Ovary (tissue), 9 donors: Measurements from ENCODE around the gene TARS2. TPM values are rescaled to one million over a fixed set of nuclear protein-coding genes. Genes with fewer than 3 reads are reported as not detected.

ENCODE experiments used
- DNase-seq, 5 donors: peaks; one replicate each; pipeline ENCODE4 v3.0.0-alpha.2; 2019 to 2020
- H3K27ac ChIP-seq, 2 donors: fragments of 200-600 bp; one replicate each; pipeline versions ENCODE4 v1.5.1 to v1.8.0; 2019 to 2022
- H3K27me3 ChIP-seq: fragments of 200-600 bp; one replicate; pipeline ENCODE4 v1.8.0; 2022
- H3K36me3 ChIP-seq: fragments of 200-600 bp; sonication (generic); one replicate; pipeline ENCODE4 v1.5.1; 2019
- H3K4me1 ChIP-seq: one replicate; pipeline ENCODE4 v1.8.1; 2013; ENCODE audit warnings: mild to moderate bottlenecking, moderate library complexity; ENCODE audit not compliant: insufficient read depth
- H3K4me3 ChIP-seq: fragments of 200-600 bp; sonication (generic); one replicate; pipeline ENCODE4 v1.5.1; 2017
- H3K9me3 ChIP-seq, 2 donors: fragments of 200-600 bp in 1 of 2; sonication (generic) in 1 of 2; one replicate each; pipeline versions ENCODE4 v1.5.1 to v1.8.1; 2013 to 2019; ENCODE audit warnings: mild to moderate bottlenecking in 1 of 2, moderate library complexity in 1 of 2
- CTCF ChIP-seq, 3 donors: fragments of 450-650 bp in 2 of 3; fragments of 200-600 bp in 1 of 3; IDR thresholded peaks; one replicate each; pipeline versions ENCODE4 v1.5.1 to v1.8.0; 2016 to 2022; ENCODE audit warnings: antibody characterized with exemption in 3 of 3, mild to moderate bottlenecking in 1 of 3
- EP300 ChIP-seq: sonication (generic); formaldehyde crosslinking; IDR thresholded peaks from one replicate; pipeline ENCODE4 v1.6.1; 2017; ENCODE audit warnings: antibody characterized with exemption
- POLR2A ChIP-seq: fragments of 450-650 bp; IDR thresholded peaks from one replicate; pipeline ENCODE4 v1.6.1; 2017; ENCODE audit warnings: antibody characterized with exemption, mild to moderate bottlenecking, moderate library complexity
- WGBS, 3 donors: extraction: QIAGEN DNeasy Blood & Tissue Kit in 1 of 3; methylation state at CpG; one replicate each; pipeline versions ENCODE4 v1.1.5 to v1.1.7; 2013 to 2017; 5-methylcytosine and 5-hydroxymethylcytosine counted together
- intact Hi-C, 4 donors: fragments of 100-400 bp; cut with DNase I; formaldehyde crosslinking; loops; one replicate each; pipeline versions ENCODE4 v1.11.0 to v1.15.1; 2022 to 2023
- polyA plus RNA-seq, 2 donors: library from polyadenylated mRNA; stranded (reverse); fragments of 200-250 nt in 1 of 2; fragments of 350-450 nt in 1 of 2; fragmentation: Illumina TruSeq in 1 of 2; extraction: RNeasy Lipid Tissue Mini Kit (QIAGEN cat#74804) in 1 of 2; gene quantifications; one replicate each; pipeline ENCODE4 v1.2.3, GENCODE V29; 2013 to 2014
- total RNA-seq, 7 donors: library from RNA; depleted of rRNA in 2 of 7; stranded (reverse); fragments of >200 nt in 2 of 7; fragmentation: NEBNext Ultra II Directional in 3 of 7; extraction: Animal tissue kit (Norgen Biotek cat#: 25700) in 3 of 7; gene quantifications; one replicate each; pipeline versions ENCODE4 v1.1.0 to v1.2.4, GENCODE V29; 2016 to 2023
- donor health status: DM: no; HTN: no; CAD: no; lungs with moderate emphysema.
- donor health status: DM: no; HTN: no; CAD: no.
- donor health status: Bipolar disorder and iron deficiency.
- donor health status: DM: yes; HTN: yes; CAD: no.
- donor health status: DM: no; HTN: no; CAD: no.
- donor health status: DM: yes; HTN: yes; CAD: no.

TARS2 gene
- total and polyA plus RNA-seq, 9 donors = 8.0 to 24.3 (median 17.2) TPM

GRCh38 chr1:150536836-150537731 is 49.9 kb downstream of the TARS2 start:
- Histone ChIP-seq H3K4me3 (no peak overlapping the region), H3K36me3 (no peaks in the 10 kb centered on the region), H3K9me3 (no peaks in the 10 kb centered on the region), H3K27me3 (no peaks in the 10 kb centered on the region), H3K4me1 (no peaks in the 10 kb centered on the region), H3K27ac (no peak overlapping the region)
- no peak for DNase-seq
- intact Hi-C loops = loop anchor here in 1 of 4 donors (10.0 kb wide), 1 partner anchor 72 kb away; no protein-coding TSS in a partner anchor
- 90 to 94% (median 93%) methylated on average over 12 of the region's 12 CpGs for WGBS, 3 donors
- TF ChIP-seq POLR2A = no peak
- no peak for TF ChIP-seq EP300
- no peak for TF ChIP-seq CTCF (IDR thresholded peaks at IDR 0.05)

- Histone ChIP-seq H3K27me3 (no peaks in the 10 kb centered on the region), H3K36me3 (no peaks in the 10 kb centered on the region), H3K27ac (no peak overlapping the region), H3K4me1 (no peaks in the 10 kb centered on the region), H3K9me3 (no peaks in the 10 kb centered on the region), H3K4me3 (no peak overlapping the region)
- TF ChIP-seq POLR2A (no peak), CTCF (IDR thresholded peaks at IDR 0.05) (no peak), EP300 (no peak)
- intact Hi-C loops = loop anchor here in 1 of 4 donors (10.0 kb wide), 1 partner anchor 73 kb away; no protein-coding TSS in a partner anchor
- 51 to 68% (median 60%) methylated on average over 17 of the region's 17 CpGs for WGBS, 3 donors
- DNase-seq = no peak
Observed at GRCh38 chr1:150537732-150538684, 50.8 kb downstream of the TARS2 start.

- Histone ChIP-seq H3K27me3 (no peaks in the 10 kb centered on the region), H3K9me3 (no peaks in the 10 kb centered on the region), H3K4me1 (no peaks in the 10 kb centered on the region), H3K4me3 (no peak overlapping the region), H3K36me3 (no peaks in the 10 kb centered on the region), H3K27ac (no peak overlapping the region)
- intact Hi-C loops = no loop called here
- 80 to 87% (median 85%) methylated on average over 13 of the region's 13 CpGs for WGBS, 3 donors
- TF ChIP-seq EP300 = no peak
- no peak for TF ChIP-seq CTCF (IDR thresholded peaks at IDR 0.05)
- no peak for TF ChIP-seq POLR2A
- DNase-seq = no peak
Observed at GRCh38 chr1:150543500-150544143, 56.4 kb downstream of the TARS2 start.

GRCh38 chr1:150544204-150544603 is 57.0 kb downstream of the TARS2 start:
- no peaks in the 10 kb centered on the region for H3K36me3 ChIP-seq
- H3K4me1 ChIP-seq = no peaks in the 10 kb centered on the region
- no peaks in the 10 kb centered on the region for H3K9me3 ChIP-seq
- TF ChIP-seq EP300 (no peak), POLR2A (no peak), CTCF (IDR thresholded peaks at IDR 0.05) (no peak)
- no peaks in the 10 kb centered on the region for H3K27me3 ChIP-seq
- no peak overlapping the region for H3K4me3 ChIP-seq
- no peak for DNase-seq
- H3K27ac ChIP-seq = no peak overlapping the region
- intact Hi-C loops = no loop called here
- 72 to 81% (median 76%) methylated on average over 3 of the region's 3 CpGs for WGBS, 3 donors
